ENCODE data around the gene C9orf72.

DNA sequence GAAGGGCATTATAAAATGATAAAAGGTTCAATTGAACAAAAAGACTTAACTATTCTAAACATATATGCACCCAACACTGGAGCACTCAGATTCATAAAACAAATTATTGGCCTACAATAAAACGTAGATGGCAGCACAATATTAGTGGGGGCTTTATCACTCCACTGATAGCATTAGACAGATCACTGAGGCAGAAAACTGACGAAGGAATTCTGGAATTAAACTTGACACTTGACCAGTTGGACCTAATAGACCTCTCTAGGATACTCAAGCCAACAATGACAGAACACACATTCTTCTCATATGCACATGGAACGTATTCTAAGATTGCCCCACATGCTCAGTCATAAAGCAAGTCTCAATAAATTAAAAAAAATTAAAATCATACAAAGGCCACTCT is 18.4 kb upstream of the C9orf72 start:
- TF ChIP-seq EZH2 (IDR thresholded peaks at IDR 0.05) (no peak), POLR2AphosphoS5 (IDR thresholded peaks at IDR 0.05; ENCODE audit: borderline replicate concordance, low read depth, low read length) (no peak), FOXP2 (optimal IDR thresholded peaks at IDR 0.05; ENCODE audit: control extremely low read depth, extremely low read length, insufficient read depth) (no peak)

Data from SK-N-MC (cell line).